HG02970 (cell line): ENCODE results near the gene CCDC88B.

ENCODE experiments used
- ATAC-seq: cut with Tn5 transposase; IDR thresholded peaks from one replicate; pipeline ENCODE4 v1.9.1; 2021; ENCODE audit warnings: mild to moderate bottlenecking, moderate library complexity, moderate number of reproducible peaks; ENCODE audit not compliant: unreplicated experiment, low FRiP score

CCDC88B gene

GRCh38 chr11:64378335-64378880 lies 38.4 kb downstream of the CCDC88B start:
- ATAC-seq: no peak

GRCh38 chr11:64379160-64379559 lies 39.2 kb downstream of the CCDC88B start:
- no peak for ATAC-seq

GRCh38 chr11:64379817-64380709 lies 40.1 kb downstream of the CCDC88B start:
- ATAC-seq: no peak

DNA sequence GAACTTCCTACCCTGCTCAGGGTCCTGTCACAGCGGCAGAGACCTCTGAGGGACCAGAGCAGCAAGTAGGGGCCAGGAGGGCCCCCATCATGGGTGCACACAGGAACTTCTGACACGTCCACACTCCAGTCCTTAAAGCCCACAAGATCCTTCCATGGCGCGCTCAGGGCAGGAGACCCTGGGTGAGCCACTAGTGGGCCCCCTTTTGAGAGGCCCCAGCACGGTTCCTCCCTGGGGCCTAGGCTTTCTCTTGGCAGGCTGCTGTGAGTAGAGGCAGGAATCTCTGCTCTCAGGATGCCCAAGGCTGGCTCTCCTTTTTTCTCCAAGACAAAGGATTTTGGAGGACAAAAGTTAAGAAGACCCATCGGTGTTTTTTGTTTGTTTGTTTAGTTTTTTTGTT lies 41.3 kb downstream of the CCDC88B start:
- ATAC-seq: no peak

- no peak for ATAC-seq
These were observed 42.0 kb downstream of the CCDC88B start for GRCh38 chr11:64382047-64382446.

GRCh38 chr11:64382586-64382985 lies 42.6 kb downstream of the CCDC88B start:
- no peak for ATAC-seq

DNA sequence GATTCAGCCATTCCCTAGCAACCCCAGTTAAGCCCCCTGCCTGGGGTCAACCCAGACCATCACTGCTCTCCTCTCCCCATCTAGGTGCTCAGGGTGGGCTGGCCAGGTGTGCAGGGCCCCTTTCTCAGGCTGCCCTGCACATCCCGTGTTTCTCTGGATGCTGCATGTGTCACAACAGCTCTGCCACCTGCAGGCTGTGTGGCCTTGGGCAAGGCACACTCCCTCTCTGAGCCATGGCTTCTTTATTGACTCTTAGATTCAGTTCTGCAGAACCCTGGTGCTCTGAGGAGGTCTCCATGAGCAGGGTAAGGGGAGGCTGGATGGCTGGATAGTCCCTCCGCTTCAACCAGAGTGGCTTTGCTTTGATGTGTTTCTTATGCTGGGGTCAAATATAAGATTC lies 43.6 kb downstream of the CCDC88B start:
- ATAC-seq: no peak

DNA sequence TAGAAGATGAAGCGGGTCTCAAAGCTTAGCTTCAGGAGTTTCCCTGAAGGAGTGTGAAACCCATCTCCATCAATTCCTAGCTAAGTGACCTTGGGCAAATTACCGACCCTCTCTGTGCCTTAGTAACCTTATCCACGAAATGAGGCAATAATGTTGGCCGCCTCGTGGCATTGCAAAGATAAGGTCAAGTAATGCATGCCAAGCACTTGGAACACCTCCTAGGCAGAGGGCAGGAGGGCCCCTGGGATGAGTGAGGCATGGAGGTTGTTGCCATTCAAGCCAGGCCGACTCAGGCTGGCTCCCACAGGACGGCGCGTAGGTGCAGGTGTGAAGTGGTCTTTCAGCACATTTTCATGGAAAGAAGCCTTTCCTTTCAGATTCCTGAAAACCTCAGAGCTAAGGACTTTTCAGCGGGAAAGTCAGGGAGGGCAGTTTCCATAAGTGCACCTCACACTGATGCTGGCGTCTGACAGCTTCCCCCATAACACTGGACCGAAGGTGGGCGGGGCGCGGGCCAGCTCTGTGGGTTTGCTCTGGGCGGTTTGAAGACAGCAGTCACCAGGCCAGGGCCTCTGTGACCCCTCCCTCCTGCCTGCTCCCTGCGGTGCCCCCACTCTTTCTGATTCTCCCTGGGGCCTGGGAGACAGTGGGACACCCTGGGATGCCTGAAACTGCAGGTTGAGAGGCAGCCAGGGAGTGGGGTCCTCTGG lies 44.2 kb downstream of the CCDC88B start:
- no peak for ATAC-seq

DNA sequence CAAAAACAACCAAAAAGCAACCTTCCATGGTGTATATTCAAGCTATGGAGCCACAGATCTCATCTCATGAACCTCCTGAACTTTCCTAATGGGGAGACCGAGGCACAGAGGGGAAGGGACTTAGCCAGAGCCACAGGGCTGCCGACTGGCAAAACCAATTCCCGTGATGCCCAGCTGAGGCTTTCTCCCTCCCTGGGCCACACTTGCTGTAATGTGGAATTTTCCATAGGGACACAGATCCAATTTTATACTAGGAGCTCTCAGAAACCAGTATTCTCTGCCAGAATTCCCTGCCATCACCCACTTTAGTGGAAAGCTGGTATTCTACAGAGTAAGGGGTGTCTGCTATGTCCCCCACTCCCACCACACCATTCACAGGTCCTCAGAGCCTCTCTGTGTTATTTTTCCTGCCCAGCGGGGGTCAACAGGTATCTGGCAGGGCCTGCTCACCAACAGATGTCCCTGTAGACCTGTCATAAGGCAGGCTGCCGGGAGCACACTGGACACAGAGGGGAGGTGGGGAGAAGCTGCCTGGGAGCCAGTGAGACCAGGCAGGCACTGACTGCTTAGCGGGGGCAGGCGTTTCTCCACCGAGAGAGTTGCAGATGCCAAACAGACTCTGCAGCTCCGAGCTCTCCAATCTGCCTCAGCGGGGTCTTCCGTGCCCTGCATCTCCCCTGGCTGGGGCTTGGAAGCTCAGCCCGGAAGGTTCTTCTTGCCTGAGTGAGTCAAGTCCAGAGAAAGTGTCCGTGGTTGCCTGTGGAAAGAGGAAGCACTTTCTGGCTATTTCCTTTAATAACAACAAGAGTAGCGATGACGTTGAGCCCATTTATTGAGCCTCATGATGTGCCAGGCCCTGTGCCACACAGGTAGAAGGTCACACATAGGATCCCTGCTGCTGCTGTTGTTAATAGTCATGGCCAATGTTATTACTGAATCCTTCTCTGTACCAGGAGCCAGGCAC lies 45.3 kb downstream of the CCDC88B start:
- ATAC-seq: no peak

GRCh38 chr11:64385945-64386704 lies 46.1 kb downstream of the CCDC88B start:
- no peak for ATAC-seq

DNA sequence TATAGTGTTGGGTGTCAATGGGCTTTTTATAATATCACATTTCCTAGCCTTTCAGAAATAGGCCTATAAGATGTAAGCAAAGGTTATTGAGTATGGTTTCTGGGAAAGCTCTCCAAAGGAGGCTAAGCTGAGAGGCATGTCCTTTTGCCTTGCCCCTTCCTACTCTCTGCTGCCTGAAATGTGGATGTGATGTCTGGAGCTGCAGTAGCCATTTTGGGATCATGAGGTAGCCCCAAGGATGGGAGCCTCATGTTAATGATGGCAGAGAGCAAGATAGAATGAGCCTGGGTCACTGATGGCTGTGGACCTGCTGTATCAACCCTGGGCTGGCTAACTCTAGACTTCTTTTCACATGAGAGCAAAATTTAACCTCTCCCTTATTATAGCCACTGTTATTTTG lies 47.9 kb downstream of the CCDC88B start:
- ATAC-seq: no peak

GRCh38 chr11:64388894-64389293 lies 48.9 kb downstream of the CCDC88B start:
- ATAC-seq: no peak

- no peak for ATAC-seq
These were observed 49.8 kb downstream of the CCDC88B start for GRCh38 chr11:64389851-64390250.

- no peak for ATAC-seq
These were observed 50.6 kb downstream of the CCDC88B start for GRCh38 chr11:64390558-64390957.

- no peak for ATAC-seq
These were observed 51.8 kb downstream of the CCDC88B start for GRCh38 chr11:64391839-64392238.

DNA sequence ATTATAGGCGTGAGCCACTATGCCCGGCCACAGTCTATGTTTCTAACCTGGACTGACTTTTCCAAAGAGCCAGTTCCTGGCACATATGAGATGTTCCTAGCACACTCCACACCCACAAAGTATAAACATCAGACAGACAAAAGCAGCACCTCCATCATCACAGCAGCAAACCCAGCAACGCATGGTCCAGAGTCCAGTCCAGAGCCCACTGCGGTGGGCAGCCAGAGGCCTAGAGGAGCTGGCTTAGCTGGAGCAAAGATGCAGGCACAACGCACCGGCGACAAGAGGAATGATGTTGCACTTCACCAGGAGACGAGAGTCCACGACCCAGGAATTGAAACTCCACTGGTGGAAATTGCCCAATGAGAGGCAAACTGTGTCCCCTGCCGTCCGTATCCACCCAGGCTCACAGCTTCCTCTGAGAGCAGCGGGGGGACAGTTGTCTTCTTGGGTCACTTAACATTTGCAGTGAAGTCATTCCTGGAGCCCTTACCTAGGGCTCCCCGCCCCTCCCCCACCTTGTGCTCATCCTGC lies 55.6 kb downstream of the CCDC88B start:
- ATAC-seq: no peak

- ATAC-seq: no peak
These were observed 56.1 kb downstream of the CCDC88B start for GRCh38 chr11:64396079-64396591.

GRCh38 chr11:64400102-64400501 lies 60.1 kb downstream of the CCDC88B start:
- ATAC-seq: no peak

DNA sequence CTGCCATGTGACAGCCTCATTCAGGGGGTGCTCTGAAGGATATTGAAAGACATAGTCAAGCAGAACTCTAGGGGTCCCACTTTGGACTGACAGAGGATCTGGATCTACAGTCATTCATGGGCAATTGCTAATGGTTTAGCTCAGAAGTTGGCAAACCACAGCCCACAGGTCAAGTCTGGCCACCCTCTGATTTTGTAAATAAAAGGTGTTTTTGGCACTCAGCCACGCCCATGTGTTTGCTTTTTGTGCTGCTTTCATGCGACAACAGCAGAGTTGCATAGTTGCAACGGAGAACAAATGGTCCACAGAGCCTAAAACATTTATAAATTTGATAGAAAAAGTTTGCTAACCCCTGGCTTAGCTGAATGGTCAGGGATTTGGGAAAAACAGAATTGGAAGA lies 60.7 kb downstream of the CCDC88B start:
- ATAC-seq: no peak
